ENCODE measurements around the gene BAHD1.

Gene BAHD1

DNA sequence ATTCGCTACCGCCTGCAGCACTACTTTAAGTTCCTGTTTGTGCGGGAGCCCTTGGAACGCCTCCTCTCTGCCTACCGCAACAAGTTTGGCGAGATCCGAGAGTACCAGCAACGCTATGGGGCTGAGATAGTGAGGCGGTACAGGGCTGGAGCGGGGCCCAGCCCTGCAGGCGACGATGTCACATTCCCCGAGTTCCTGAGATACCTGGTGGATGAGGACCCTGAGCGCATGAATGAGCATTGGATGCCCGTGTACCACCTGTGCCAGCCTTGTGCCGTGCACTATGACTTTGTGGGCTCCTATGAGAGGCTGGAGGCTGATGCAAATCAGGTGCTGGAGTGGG is 31.0 kb downstream of the BAHD1 start:
- Histone ChIP-seq H3K79me2 (ENCODE audit: low read length) (0 out of 2 replicates have a peak, but pooled peaks cover 6% of the 10 kb centered on the region), H3K27ac (ENCODE audit: low read length) (no peak overlapping the region), H4K20me1 (ENCODE audit: insufficient read depth, low read length) (no peaks in the 10 kb centered on the region), H3K9me3 (replicated peaks; ENCODE audit: insufficient read depth, low read length) (no peaks in the 10 kb centered on the region), H3K9ac (ENCODE audit: low read length) (peak overlapping the region; percentile 74), H3K4me2 (ENCODE audit: low read depth, low read length) (peak overlapping the region; percentile 96), H3F3A (ENCODE audit: insufficient read depth, low read length) (peaks cover 6% of the 10 kb centered on the region), H3K4me3 (ENCODE audit: low read length) (peak overlapping the region; percentile 97), H2AFZ (ENCODE audit: low read length) (peak overlapping the region; percentile 82), H3K9me2 (replicated peaks; ENCODE audit: insufficient read depth, low read length) (no peaks in the 10 kb centered on the region), H3K36me3 (replicated peaks; ENCODE audit: insufficient read depth, low read length) (no peaks in the 10 kb centered on the region), H3K4me1 (ENCODE audit: low read length) (no peaks in the 10 kb centered on the region; the same call in 1 of the 2 replicates), H3K27me3 (replicated peaks; ENCODE audit: insufficient read depth, low read length) (no peaks in the 10 kb centered on the region)
- TF ChIP-seq, protein P1, sequence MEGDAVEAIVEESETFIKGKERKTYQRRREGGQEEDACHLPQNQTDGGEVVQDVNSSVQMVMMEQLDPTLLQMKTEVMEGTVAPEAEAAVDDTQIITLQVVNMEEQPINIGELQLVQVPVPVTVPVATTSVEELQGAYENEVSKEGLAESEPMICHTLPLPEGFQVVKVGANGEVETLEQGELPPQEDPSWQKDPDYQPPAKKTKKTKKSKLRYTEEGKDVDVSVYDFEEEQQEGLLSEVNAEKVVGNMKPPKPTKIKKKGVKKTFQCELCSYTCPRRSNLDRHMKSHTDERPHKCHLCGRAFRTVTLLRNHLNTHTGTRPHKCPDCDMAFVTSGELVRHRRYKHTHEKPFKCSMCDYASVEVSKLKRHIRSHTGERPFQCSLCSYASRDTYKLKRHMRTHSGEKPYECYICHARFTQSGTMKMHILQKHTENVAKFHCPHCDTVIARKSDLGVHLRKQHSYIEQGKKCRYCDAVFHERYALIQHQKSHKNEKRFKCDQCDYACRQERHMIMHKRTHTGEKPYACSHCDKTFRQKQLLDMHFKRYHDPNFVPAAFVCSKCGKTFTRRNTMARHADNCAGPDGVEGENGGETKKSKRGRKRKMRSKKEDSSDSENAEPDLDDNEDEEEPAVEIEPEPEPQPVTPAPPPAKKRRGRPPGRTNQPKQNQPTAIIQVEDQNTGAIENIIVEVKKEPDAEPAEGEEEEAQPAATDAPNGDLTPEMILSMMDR (IDR thresholded peaks at IDR 0.05; ENCODE audit: low read length): no peak
- TF ChIP-seq EZH2 (optimal IDR thresholded peaks at IDR 0.05; ENCODE audit: low read depth, low read length) (no peak), EZH2phosphoT487 (IDR thresholded peaks at IDR 0.05; ENCODE audit: low read length) (no peak)
- DNase-seq: peak; percentile 19

DNA sequence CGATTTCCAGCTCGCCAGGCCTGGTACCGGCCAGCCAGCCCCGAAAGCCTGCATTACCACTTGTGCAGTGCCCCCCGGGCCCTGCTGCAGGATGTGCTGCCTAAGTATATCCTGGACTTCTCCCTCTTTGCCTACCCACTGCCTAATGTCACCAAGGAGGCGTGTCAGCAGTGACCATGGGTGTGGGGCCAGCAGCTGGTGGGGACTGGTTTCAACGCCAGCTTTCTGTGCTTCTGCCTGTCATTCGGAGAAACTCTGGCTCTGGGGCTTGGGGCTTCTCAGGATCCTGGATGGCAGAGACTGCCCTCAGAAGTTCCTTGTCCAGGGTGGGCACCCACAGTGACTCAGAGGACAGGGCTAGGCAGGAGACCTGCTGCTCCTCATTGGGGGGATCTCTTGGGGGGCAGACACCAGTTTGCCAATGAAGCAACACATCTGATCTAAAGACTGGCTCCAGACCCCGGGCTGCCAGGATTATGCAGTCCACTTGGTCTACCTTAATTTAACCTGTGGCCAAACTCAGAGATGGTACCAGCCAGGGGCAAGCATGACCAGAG is 31.5 kb downstream of the BAHD1 start:
- no peaks in the 10 kb centered on the region for H3K27me3 ChIP-seq (replicated peaks; ENCODE audit: insufficient read depth, low read length)
- H3K4me3 ChIP-seq (ENCODE audit: low read length): peak overlapping the region; percentile 97
- H4K20me1 ChIP-seq (ENCODE audit: insufficient read depth, low read length): no peaks in the 10 kb centered on the region
- no peak overlapping the region for H2AFZ ChIP-seq (ENCODE audit: low read length)
- DNase-seq: no peak
- no peaks in the 10 kb centered on the region for H3K36me3 ChIP-seq (replicated peaks; ENCODE audit: insufficient read depth, low read length)
- peaks cover 6% of the 10 kb centered on the region for H3F3A ChIP-seq (ENCODE audit: insufficient read depth, low read length)
- no peaks in the 10 kb centered on the region for H3K9me3 ChIP-seq (replicated peaks; ENCODE audit: insufficient read depth, low read length)
- no peaks in the 10 kb centered on the region for H3K9me2 ChIP-seq (replicated peaks; ENCODE audit: insufficient read depth, low read length)
- no peak overlapping the region for H3K27ac ChIP-seq (ENCODE audit: low read length)
- H3K9ac ChIP-seq (ENCODE audit: low read length): no peak overlapping the region
- TF ChIP-seq, protein P1 (IDR thresholded peaks at IDR 0.05; ENCODE audit: low read length): no peak
- no peaks in the 10 kb centered on the region; the same call in 1 of the 2 replicates for H3K4me1 ChIP-seq (ENCODE audit: low read length)
- H3K79me2 ChIP-seq (ENCODE audit: low read length): 0 out of 2 replicates have a peak, but pooled peaks cover 6% of the 10 kb centered on the region
- H3K4me2 ChIP-seq (ENCODE audit: low read depth, low read length): peak overlapping the region; percentile 96

DNA sequence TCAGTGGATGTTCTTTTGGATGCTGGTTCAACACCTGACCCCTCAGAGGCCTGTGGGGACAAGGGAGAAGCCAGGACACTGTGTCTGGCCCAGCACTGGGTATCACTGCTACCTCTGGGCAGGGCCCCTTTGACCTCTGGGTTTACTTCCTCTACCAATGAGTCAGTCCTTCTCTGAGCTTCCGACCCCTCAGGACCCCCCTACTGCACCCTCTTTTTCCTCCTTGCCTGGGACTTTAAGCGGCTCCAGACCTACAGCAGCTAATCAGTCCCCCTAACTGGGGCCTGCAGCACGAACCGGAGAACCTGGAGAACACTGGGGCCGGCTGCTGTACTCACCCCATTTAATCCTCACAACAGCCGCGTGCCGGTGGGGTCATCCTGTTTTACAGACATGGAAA is 33.8 kb downstream of the BAHD1 start:
- no peaks in the 10 kb centered on the region for H3K9me3 ChIP-seq (replicated peaks; ENCODE audit: insufficient read depth, low read length)
- H4K20me1 ChIP-seq (ENCODE audit: insufficient read depth, low read length): no peaks in the 10 kb centered on the region
- no peak overlapping the region for H3K4me2 ChIP-seq (ENCODE audit: low read depth, low read length)
- H3K79me2 ChIP-seq (ENCODE audit: low read length): 0 out of 2 replicates have a peak, but pooled peaks cover 6% of the 10 kb centered on the region
- no peak overlapping the region for H3K27ac ChIP-seq (ENCODE audit: low read length)
- DNase-seq: no peak
- H2AFZ ChIP-seq (ENCODE audit: low read length): no peak overlapping the region
- H3K4me3 ChIP-seq (ENCODE audit: low read length): no peak overlapping the region
- peaks cover 13% of the 10 kb centered on the region for H3F3A ChIP-seq (ENCODE audit: insufficient read depth, low read length)
- H3K9ac ChIP-seq (ENCODE audit: low read length): no peak overlapping the region
- no peaks in the 10 kb centered on the region for H3K9me2 ChIP-seq (replicated peaks; ENCODE audit: insufficient read depth, low read length)
- no peaks in the 10 kb centered on the region for H3K36me3 ChIP-seq (replicated peaks; ENCODE audit: insufficient read depth, low read length)
- H3K27me3 ChIP-seq (replicated peaks; ENCODE audit: insufficient read depth, low read length): no peaks in the 10 kb centered on the region
- no peak for TF ChIP-seq EZH2 (optimal IDR thresholded peaks at IDR 0.05; ENCODE audit: low read depth, low read length)
- TF ChIP-seq, protein P1 (IDR thresholded peaks at IDR 0.05; ENCODE audit: low read length): no peak
- no peak for TF ChIP-seq EZH2phosphoT487 (IDR thresholded peaks at IDR 0.05; ENCODE audit: low read length)
- H3K4me1 ChIP-seq (ENCODE audit: low read length): peaks cover 8% of the 10 kb centered on the region
